Rectal smooth muscle tissue (tissue), 1 donor: ENCODE results near the gene DRICH1.
"Not testable (repeated sequence)": the region's sequence is repeated elsewhere in the genome, so short reads cannot be mapped to it uniquely, and the experiment has no call there.

Source experiments
- H3K27ac ChIP-seq: one replicate; pipeline ENCODE4 v1.7.0; 2013; ENCODE audit warnings: low read depth, low read length, inconsistent platforms
- H3K27me3 ChIP-seq: one replicate; pipeline ENCODE4 v1.7.0; 2013; ENCODE audit warnings: low read length; ENCODE audit not compliant: control insufficient read depth, insufficient read depth
- H3K36me3 ChIP-seq: one replicate; pipeline ENCODE4 v1.7.0; 2013; ENCODE audit warnings: low read length; ENCODE audit not compliant: control insufficient read depth, insufficient read depth
- H3K4me1 ChIP-seq: one replicate; pipeline ENCODE4 v1.7.0; 2013; ENCODE audit warnings: low read length; ENCODE audit not compliant: control insufficient read depth, insufficient read depth
- H3K4me3 ChIP-seq: one replicate; pipeline ENCODE4 v1.7.0; 2013; ENCODE audit warnings: low read length
- H3K9ac ChIP-seq: one replicate; pipeline ENCODE4 v1.7.0; 2013; ENCODE audit warnings: low read length

Gene DRICH1

DNA sequence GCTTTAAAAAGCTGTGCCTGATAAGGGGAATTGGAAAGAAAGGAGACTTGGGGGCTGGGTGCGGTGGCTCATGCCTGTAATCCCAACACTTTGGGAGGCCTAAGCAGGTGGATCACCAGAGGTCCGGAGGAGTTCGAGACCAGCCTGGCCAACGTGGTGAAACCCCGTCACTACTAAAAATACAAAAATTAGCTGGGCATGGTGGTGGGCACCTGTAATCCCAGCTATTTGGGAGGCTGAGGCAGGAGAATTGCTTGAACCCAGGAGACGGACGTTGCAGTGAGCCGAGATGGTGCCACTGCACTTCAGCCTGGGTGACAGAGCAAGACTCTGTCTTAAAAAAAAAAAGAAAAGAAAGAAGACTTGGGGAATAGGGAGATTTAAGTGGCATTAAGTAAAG lies 3.2 kb upstream of the DRICH1 start:
- not testable (repeated sequence) for H3K9ac ChIP-seq, H3K4me1 ChIP-seq, H3K27me3 ChIP-seq, H3K4me3 ChIP-seq, H3K36me3 ChIP-seq, H3K27ac ChIP-seq

DNA sequence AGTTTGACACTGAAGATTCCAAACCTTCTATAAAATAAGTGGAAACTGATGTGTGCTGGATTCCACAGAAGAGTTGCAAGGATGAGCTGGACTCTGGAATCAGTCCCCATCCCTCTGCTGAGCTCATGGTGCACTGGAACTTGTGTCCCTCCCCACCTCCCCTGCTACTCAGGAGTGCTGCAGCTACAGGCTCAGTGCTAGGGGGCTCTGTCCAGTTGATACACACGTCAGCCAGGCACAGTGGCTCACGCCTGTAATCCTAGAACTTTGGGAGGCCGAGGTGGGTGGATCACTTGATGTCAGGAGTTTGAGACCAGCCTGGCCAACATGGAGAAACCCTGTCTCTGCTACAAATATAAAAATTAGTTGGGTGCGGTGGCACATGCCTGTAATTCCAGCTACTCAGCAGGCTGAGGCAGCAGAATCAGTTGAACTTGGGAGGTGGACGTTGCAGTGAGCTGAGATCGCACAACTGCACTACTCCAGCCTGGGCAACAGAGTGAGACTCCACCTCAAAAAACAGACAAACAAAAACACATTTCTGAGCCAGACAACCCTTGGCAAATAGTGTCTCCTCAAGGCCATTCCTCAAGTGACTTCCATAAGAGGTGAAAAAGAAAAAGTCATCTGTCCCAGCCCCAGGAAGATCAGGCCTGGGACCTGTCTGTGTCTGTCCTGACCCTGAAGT lies 3.9 kb downstream of the DRICH1 start:
- not testable (repeated sequence) for H3K4me1 ChIP-seq, H3K4me3 ChIP-seq, H3K27ac ChIP-seq

DNA sequence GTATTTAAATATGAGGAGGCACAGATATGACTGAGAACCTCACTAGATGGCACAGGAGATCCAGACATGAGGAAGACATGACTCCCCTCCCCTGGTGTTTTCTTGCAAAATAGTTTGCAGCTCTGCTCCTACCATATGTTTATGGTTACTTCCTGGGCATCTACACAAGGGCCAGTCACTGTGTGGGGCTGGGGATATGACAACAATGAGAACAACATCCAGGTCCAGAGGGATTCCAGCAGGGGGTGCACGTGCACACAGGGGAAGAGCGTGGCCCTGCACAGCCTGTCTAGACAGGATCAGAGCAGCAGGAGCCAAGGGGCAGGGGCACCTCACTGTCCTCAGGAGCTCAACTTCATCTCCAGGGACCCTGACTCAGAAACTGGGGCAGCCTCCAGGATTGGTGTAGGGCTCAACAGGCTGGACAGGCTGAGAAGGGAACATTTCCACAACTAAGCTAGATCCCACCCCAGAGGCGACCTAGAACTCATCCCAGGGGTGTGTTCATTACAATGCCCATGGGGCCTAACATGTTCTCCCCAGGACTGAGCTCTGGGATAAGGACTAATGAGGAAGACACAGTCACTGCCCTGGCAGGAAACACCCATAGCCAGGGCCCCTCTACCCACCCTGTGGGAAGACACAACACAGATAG lies 4.6 kb downstream of the DRICH1 start:
- H3K27ac ChIP-seq, H3K4me1 ChIP-seq: not testable (repeated sequence)

More for the DNA sequence above, 3.9 kb downstream of the DRICH1 start:
- H3K27me3 ChIP-seq, H3K9ac ChIP-seq, H3K36me3 ChIP-seq: not testable (repeated sequence)

DNA sequence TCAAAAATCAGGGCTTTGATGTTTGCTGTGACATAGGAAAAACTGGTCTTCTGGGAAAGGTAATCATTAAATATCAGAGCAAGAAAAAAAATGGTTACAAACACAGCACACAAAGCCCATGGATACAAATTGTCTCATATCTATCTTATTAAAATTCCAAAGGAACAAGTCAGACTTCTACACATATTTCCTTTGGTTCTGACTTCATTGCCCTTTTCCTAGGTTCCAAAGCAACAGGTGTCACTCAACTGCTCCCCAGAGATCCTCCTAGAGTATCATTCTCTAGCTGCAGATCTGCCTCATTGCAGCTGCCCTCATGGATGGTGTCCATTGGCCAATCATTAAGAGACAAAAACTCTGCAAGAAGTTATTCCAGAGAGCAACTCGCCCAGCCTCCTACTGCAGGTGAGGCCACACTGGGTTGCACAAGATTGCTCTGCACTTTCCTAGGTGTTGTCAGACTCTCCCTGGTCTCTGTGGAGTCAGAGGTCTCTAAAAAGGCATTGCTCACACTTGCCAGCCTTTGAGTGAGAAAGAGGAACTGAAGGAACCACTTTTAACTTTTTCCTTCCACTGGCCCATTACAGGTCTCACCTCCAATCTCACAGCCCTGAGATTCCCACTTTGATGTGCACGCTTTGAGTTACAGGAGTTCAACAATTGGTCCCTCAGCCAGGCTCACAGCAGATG lies 5.7 kb downstream of the DRICH1 start:
- H3K27ac ChIP-seq = no peak overlapping the region
- no peaks in the 10 kb centered on the region for H3K36me3 ChIP-seq
- H3K4me1 ChIP-seq = no peaks in the 10 kb centered on the region
- H3K9ac ChIP-seq = no peak overlapping the region
- H3K27me3 ChIP-seq = no peaks in the 10 kb centered on the region
- H3K4me3 ChIP-seq = no peak overlapping the region

More for the DNA sequence above, 4.6 kb downstream of the DRICH1 start:
- H3K4me3 ChIP-seq, H3K27me3 ChIP-seq, H3K9ac ChIP-seq, H3K36me3 ChIP-seq: not testable (repeated sequence)

DNA sequence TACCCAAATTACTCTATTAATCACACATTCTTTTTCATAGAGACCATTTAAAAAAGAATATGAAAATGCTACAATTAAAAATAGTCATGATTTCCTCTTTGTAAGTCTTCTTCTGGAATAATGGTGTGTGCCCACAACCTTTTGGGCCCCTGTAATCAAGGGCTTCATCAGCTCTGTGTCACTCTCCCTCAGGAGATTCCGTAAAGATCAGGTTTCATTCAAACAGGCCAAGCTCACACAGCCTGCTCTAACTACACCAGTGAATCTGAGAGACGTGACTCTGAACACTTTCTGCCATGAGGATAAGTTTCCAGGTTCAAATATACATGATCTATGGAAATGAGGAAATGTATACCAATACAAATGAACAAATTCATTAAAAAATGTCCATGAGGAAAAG lies 9.5 kb downstream of the DRICH1 start:
- Histone ChIP-seq H3K27me3 (no peaks in the 10 kb centered on the region), H3K4me1 (no peaks in the 10 kb centered on the region), H3K4me3 (no peak overlapping the region), H3K9ac (no peak overlapping the region), H3K36me3 (no peaks in the 10 kb centered on the region), H3K27ac (no peak overlapping the region)

DNA sequence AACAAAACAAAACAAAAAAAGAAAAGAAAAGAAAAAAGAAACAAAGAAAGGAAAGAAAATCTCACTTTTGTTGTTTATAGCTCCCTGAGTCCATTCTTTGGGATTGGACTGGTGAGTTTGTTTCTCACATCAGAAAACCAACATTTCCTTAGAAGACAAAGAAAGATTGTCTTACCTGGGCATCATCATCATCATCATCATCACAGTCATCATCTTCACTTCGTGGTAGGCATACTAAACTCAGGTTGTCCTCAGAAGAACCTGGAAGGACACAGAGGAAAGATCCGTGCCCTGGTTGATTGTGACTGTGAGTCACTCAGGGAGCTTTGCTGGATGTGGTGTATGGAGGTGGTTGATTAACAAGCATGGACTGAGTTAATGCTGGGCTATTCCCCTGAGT lies 10.2 kb downstream of the DRICH1 start:
- H3K4me3 ChIP-seq, H3K27ac ChIP-seq, H3K4me1 ChIP-seq, H3K9ac ChIP-seq, H3K27me3 ChIP-seq, H3K36me3 ChIP-seq: not testable (repeated sequence)

DNA sequence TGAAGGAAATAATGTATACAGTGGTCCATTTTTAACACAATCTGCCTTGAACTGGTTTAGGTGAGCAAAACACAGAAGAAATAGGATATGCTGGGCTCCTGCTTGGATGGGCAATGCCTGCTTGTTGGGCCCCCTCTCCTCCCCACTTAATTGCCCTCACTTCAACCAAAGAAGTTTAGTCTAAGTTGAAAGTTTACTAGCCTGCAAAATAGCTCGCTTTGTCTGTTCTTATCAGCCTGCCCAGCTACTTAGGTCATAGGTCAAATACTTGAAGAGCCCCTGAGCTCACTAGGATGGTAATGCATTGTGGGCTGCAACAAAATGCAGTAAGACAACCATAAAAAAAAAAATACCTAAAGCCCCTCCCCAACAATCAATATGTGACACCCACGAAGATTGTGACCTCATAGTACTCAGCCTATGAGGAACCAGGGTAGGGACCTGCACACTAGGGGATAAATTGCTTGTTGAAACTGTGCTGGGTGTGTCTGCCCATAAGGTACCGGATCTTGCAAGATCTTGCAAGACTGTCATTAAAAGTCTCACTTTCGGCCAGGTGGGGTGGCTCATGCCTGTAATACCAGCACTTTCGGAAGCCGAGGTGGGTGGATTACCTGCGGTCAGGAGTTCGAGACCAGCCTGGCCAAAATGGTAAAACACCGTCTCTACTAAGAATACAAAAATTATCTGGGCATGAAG lies 10.9 kb downstream of the DRICH1 start:
- H3K27ac ChIP-seq = no peak overlapping the region
- no peaks in the 10 kb centered on the region for H3K36me3 ChIP-seq
- no peaks in the 10 kb centered on the region for H3K27me3 ChIP-seq
- H3K9ac ChIP-seq = no peak overlapping the region
- no peaks in the 10 kb centered on the region for H3K4me1 ChIP-seq
- no peak overlapping the region for H3K4me3 ChIP-seq

DNA sequence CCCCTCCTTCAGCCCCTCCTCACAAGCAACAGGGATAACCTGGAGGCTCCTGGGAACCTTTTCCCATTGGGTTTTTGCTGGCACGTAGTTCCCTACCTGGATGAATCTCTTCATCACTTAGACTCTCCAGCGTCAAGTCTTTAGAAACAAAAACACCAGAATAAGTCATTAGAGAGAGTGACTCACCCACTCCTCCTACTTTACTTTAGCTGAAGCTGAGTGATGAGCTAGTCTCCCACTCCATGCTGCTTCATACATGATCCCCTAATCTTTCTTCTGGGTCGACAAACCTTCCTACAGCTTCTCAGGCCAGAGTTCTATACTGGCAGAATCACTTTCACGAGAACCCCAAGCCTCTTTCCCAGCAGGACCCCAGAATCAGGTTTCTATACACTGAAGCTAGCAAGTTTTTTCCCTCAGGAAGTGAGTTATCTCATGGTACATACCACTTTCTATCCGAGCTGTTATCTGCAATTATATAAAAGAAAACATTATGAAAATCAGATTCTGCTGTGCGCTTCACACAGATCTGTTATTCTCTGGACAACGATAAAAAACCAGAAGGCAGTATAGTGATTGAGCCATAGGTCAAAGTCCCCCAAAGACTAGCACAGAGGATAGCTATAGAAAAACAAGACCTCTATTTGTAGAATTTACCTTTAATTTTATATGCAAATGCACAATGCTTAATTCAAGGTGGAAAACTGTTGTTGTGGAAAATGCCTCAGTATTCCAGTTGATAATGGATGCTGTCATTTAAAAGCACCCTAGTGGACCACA lies 18.7 kb downstream of the DRICH1 start:
- Histone ChIP-seq H3K36me3 (no peaks in the 10 kb centered on the region), H3K9ac (no peak overlapping the region), H3K27ac (no peak overlapping the region), H3K4me3 (no peak overlapping the region), H3K4me1 (no peaks in the 10 kb centered on the region), H3K27me3 (no peaks in the 10 kb centered on the region)

DNA sequence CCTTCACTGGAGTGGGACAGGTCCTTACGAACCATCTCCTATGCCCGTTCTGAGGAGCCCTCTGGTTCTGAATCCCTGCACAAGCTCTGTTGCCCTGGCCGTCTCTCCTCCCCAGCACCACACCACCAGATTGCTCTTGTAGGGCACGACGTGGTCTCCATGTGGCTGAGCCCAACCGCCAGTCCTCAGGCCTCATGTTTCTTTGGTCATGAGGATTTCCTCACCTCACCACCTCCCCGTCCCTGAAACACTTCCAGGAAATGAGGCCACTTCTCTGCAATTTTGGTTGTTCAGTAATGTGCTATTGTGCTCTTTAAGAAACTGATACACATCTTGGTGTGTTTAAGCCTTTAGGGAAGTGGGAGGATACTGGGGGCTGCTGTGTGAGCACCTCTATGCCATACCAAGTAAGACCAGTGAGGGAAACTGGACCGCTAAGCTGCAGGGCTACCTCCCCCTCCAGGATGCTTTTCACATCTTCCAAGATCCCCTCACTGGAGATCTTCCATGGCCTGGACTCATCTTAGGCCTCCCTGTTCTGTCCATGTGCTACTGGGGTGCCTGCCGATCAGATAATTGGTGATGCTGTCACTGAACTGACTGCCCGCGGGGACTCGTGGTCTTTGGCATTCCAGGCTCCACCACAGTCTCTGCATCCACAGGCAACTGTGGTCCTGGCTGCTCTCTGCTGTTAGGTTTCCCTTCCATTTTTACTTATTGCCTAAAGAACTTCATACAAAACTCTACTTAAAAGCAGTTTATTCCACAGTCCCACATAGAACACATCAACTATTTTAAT lies 21.9 kb downstream of the DRICH1 start:
- no peaks in the 10 kb centered on the region for H3K4me1 ChIP-seq
- no peak overlapping the region for H3K9ac ChIP-seq
- no peaks in the 10 kb centered on the region for H3K36me3 ChIP-seq
- H3K27me3 ChIP-seq = no peaks in the 10 kb centered on the region
- no peak overlapping the region for H3K27ac ChIP-seq
- no peak overlapping the region for H3K4me3 ChIP-seq

DNA sequence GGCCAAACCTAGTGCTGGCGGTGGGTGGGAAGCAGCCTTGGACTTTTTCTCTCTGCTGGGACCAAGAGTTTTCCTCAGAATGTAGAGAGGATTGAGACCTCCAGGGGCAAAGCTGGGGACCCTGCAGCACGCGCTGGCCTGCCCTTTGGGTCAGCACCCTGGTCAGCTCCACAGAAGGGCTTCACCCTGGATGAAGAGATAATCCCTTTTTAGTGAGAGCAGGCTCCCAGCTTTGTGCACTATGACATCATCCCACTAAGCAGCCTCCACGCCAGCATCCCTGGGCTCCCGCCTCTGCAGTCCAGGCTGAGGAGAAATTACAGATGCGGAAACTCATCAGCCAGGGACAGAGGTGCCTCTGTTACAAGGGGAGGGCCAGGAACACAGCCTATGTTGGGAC lies 23.5 kb downstream of the DRICH1 start:
- H3K27ac ChIP-seq = no peak overlapping the region
- H3K36me3 ChIP-seq = no peaks in the 10 kb centered on the region
- H3K27me3 ChIP-seq = no peaks in the 10 kb centered on the region
- no peaks in the 10 kb centered on the region for H3K4me1 ChIP-seq
- no peak overlapping the region for H3K9ac ChIP-seq
- no peak overlapping the region for H3K4me3 ChIP-seq

DNA sequence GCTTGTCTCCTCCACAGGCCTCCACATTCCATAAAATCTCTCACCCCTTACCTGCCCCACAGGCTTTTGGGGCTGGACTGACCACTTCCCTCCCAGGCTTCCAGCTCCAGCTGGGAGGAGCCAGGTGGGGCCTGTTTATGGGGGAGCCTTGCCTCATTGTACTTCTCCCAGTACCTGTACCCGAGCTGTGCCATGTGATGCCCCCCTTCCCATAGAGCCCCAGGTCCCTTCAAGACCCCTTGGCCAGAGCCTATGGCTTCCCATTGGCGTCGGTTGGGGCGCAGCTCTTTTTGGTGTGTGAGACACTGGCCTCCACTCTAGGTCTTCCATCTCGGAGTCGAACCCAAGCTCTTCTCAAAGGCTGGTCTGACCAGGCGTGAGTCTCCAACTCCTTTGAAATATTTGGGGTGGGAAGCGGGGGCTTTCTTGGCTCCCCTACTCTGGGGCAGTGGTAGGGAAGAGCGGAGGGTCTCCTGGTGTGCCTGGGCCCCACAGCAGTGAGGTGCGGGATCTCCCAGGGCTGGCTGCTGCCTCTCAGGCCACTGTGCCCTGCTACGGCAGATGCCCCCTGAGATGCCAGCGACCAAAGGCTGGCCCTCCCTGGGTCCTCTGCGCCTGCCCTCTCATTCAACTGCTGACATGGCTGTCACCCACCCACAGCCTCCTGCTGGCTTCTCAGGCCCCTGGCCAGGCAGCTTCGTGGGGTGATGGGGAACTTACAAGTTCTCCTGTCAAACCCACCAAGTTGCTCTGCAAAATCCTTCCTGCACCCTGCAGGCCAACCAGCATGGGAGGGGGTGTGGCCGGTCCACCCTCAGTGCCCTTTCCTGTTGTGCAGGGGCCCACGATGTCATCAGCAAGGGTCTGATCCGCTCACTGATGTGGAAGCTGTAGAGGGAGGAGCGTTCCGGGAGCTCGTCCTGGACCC lies 25.7 kb downstream of the DRICH1 start:
- Histone ChIP-seq H3K27ac (no peak overlapping the region), H3K36me3 (no peaks in the 10 kb centered on the region), H3K4me3 (no peak overlapping the region), H3K4me1 (no peaks in the 10 kb centered on the region), H3K9ac (no peak overlapping the region), H3K27me3 (no peaks in the 10 kb centered on the region)
